Inflammatory macrophage treated with lipopolysaccharide for 1 hour (primary cell): ENCODE data around the gene EFS.

ENCODE experiments used
- DNase-seq, 2 donors: peaks; one replicate each; pipeline ENCODE4 v3.0.0-alpha.2; 2020 to 2022

The EFS gene

GRCh38 chr14:23377573-23378563 is 12.9 kb upstream of the EFS start:
- no peak for DNase-seq

GRCh38 chr14:23377198-23377550 is 12.2 kb upstream of the EFS start:
- no peak for DNase-seq

- DNase-seq = no peak
Observed at GRCh38 chr14:23376482-23377197, 11.7 kb upstream of the EFS start, which contains the start of gene CMTM5. Gene CMTM5, plus strand, starts transcription at chr14:23377046. Its CDS starts 206 bp downstream, at chr14:23377252.

- DNase-seq = no peak
Observed at GRCh38 chr14:23375527-23376251, 10.7 kb upstream of the EFS start.

- no peak for DNase-seq
Observed at GRCh38 chr14:23373041-23373440, 8.1 kb upstream of the EFS start.

- no peak for DNase-seq
Observed at GRCh38 chr14:23372509-23372908, 7.5 kb upstream of the EFS start, which contains the start of gene IL25. Gene IL25, plus strand, starts transcription at chr14:23372809.

GRCh38 chr14:23371865-23372264 is 6.9 kb upstream of the EFS start:
- no peak for DNase-seq

- no peak for DNase-seq
Observed at GRCh38 chr14:23370221-23370620, 5.2 kb upstream of the EFS start.

- DNase-seq = no peak
Observed at GRCh38 chr14:23366426-23366921, 1.5 kb upstream of the EFS start.

- no peak for DNase-seq
Observed at GRCh38 chr14:23365732-23366425, 907 bp upstream of the EFS start.

GRCh38 chr14:23364164-23365035 is 572 bp downstream of the EFS start:
- no peak for DNase-seq

- no peak for DNase-seq
Observed at GRCh38 chr14:23362200-23362599, 2.8 kb downstream of the EFS start.

- no peak for DNase-seq
Observed at GRCh38 chr14:23361763-23362162, 3.2 kb downstream of the EFS start.

- no peak for DNase-seq
Observed at GRCh38 chr14:23361320-23361719, 3.7 kb downstream of the EFS start.

- no peak for DNase-seq
Observed at GRCh38 chr14:23360496-23360895, 4.5 kb downstream of the EFS start.

GRCh38 chr14:23359722-23360447 is 5.1 kb downstream of the EFS start:
- no peak for DNase-seq

GRCh38 chr14:23359167-23359626 is 5.8 kb downstream of the EFS start:
- DNase-seq = no peak

- DNase-seq = no peak
Observed at GRCh38 chr14:23358553-23359166, 6.3 kb downstream of the EFS start.

GRCh38 chr14:23358042-23358441 is 6.9 kb downstream of the EFS start:
- no peak for DNase-seq

GRCh38 chr14:23357261-23357660 is 7.7 kb downstream of the EFS start:
- DNase-seq = no peak
